Activated CD4-positive, alpha-beta T cell treated with anti-CD3 and anti-CD28 coated beads, Interleukin-2, Interleukin-4, amounts not matched to agents 100 ng/mL and 50 ng/mL, durations not matched to agents 16 hours and 8 hours (primary cell): ENCODE measurements around the gene CRTC3.

Experiments used
- DNase-seq: peaks from one replicate; pipeline ENCODE4 v3.0.0-alpha.2; 2020; ENCODE audit warnings: low spot score

The CRTC3 gene

DNA sequence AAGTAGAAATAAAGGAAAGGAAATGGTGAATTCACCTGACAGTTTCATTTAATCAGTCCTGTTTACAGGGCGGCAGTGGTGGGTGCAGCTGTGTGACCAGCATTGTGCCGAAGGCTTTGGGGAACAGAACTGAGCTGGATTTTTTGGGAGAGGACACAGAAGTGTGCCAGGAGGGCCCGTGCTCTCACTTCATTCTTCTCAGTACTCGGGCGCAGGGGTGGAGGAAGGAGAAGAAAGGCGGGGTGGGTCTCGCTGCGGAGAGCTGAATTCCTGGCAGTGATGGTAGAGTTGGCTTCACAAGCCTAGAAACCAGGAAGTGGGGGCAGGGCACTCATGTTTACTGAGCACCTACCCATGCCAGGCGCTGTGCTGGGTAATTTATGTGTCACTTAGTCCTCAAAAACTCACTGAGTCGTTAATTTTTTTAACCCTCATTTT lies 64.6 kb downstream of the CRTC3 start:
- peak; percentile 92 for DNase-seq

DNA sequence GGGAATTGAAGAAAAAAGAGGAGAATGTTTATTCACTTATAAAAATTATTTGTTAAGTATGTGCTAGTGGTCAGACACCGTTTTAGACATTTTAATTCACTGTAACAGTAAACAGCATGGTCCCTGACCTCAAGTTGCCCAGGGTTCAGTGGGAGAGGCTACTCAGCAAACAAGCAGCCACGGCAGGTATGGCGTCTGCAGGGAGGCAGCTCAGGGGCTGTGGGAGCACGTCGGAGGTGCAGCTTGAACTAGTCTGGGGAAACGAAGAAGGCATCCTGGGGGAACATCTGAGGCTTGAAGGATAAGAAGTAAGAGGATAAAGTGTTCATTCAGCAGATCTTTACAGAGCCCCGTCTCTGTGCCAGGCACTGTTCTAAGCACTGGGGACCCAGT lies 66.0 kb downstream of the CRTC3 start:
- no peak for DNase-seq

- no peak for DNase-seq
These were observed 67.2 kb downstream of the CRTC3 start for GRCh38 chr15:90596943-90597342.

DNA sequence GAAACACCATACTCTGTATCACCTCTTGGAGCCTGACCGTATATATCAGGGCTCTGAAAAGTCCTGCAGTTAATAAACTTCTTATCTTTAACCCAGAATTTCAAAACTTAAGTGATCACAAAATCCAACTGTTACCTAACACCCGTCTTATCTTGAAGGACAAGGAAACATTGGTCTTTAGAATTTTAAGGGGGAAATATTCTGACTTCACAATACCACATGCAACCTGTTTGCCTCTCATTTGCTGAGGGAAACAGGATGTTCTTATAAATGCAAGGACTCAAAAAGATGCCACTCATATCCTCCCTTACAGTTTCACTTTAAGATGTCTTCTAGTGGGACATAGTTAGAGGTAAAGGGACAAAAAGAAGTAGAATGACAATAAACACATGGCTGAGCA lies 67.9 kb downstream of the CRTC3 start:
- peak; percentile 70 for DNase-seq

DNA sequence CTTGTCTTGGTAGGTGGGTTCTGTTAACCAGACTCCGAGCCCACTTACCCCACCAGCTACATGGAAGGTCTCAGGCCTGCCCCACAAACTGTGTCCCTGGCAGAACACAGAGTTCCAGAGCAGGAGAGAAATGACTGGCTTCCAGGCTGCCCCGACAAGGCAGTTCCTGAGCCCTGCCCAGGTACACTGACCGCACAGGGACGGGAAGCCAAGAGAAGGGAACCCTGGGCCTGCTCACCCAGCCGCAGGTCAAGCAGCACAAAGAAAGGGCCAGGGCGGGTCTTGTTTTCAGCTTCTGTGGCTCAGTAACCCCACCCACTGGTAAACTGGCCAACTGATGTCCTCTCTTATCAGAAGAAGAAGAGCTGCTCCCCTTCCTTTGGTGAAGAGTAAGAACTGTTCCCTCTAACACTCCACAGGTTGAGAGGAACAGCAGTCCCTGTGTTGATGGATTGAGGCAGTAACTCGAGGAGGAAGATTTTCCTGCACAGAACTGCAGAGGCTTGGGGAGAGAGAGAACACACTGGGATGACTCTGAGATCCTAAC lies 68.4 kb downstream of the CRTC3 start:
- no peak for DNase-seq

GRCh38 chr15:90598679-90599078 lies 69.0 kb downstream of the CRTC3 start:
- DNase-seq, result no peak

GRCh38 chr15:90599116-90599515 lies 69.4 kb downstream of the CRTC3 start:
- no peak for DNase-seq

GRCh38 chr15:90599644-90600043 lies 69.9 kb downstream of the CRTC3 start:
- DNase-seq, result no peak

GRCh38 chr15:90600954-90601353 lies 71.2 kb downstream of the CRTC3 start:
- DNase-seq, result no peak

DNA sequence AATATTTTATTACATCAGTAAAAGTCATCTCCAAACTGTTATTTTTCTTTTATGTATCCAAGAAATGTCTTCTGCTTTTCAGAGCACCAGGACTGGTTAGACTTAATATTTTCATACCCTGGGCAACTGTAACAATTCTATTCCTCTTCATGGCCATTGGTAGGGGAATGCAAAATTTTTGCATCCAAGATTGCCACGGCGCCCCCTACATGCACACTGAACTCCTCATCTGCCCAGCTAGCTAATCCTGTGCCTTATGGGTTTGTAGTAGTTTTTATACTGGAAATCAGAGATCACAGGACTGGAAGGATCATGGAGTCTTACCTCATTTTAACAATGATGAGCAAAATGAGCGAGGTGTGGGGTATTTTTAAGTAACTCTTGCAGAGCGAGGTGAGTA lies 74.2 kb downstream of the CRTC3 start:
- peak; percentile 44 for DNase-seq

DNA sequence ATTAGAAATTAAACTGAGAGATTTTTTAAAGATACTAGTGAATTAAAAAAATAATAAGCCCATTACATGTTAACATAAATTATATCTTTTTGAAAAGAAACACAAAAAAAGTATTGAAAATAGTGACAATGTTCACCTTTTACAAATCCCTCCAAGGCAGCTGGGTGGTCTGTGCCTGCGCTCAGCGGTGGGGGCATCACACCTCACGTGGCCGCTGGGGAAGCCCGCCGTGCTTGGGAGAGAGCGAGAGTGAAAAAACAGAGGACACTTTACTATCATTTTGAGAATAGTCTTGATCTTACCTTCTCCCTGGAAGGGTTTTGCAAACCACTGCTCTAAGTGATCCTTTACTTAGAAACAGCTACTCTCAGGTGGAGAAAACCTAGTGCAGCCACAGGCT lies 76.9 kb downstream of the CRTC3 start:
- no peak for DNase-seq

DNA sequence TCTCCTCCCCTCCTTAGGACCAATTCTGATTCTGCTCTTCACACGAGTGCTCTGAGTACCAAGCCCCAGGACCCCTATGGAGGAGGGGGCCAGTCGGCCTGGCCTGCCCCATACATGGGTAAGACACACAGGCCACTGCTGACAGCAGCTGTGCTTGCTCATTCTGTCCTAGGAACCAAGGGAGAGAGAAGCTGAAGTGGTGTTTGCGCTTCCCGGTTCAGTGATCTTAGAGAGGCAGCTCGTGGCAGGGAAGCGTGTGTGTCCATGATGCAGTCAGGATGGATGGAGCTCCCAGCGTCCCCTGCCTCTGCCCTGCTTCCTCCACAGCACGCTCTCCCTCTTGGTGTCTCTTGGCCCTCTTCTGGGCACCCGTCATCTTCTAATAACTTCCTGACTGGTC lies 77.6 kb downstream of the CRTC3 start:
- DNase-seq, result no peak

DNA sequence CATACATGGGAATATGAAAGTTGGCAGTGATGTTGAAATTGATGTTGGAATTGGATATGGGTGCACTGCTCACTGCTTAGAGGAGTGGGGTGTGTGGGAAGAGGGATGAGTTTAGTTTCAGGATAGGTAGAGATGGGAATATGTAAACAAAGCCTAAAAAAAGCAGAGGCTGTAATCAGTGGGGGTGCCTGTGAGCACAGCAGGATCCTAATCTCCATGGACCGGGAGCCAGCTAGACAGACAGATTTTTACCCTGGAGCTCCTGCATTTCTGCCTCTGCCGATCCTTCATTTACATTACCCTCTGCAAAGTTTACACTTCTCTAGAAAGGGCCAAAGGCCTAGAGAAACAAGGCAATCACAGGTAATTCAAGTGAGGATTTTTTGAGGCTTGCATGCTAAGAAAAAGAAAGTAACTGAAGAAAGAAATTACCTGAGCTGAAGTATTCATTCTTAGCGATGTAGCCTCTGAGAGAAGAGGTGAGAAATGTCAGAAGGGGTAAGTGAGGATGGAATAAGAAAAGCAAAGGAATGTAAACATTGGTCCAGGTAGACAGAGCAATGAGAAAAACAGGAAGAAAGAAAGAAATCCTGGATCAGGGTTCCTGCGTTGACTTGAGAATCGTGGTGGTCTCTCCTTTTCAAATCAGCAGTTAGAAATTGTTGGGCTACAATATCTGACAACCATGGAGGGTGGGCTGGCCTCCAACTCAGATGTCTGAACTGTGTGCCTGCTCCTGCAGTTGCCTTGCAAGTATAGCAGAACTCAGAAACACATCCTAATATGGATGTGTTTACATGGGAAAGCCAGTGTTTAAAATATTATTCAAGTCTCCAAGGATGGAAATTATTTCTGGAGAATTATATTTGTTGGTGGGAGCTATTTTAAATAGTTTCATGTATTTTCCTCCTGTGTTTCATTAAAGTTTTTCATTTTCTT lies 79.8 kb downstream of the CRTC3 start:
- no peak for DNase-seq

DNA sequence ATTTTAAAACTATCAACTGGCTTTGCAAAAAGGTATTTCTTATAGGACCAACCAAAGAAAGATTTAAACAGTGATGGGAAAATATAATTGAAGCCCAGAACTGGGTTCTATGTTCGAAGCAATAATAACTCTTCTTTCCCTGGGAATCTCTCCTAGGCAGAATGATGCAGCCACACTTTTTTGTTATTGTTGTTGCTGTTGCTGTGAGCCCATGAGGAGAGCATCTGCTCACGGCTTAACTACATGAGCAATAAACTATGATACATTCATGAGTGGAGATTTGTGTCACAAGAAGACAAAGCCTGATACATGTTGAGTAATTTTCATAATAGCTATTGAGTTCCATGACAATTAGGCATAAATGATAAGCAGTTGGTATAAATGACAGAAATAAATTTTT lies 80.5 kb downstream of the CRTC3 start:
- DNase-seq, result no peak

DNA sequence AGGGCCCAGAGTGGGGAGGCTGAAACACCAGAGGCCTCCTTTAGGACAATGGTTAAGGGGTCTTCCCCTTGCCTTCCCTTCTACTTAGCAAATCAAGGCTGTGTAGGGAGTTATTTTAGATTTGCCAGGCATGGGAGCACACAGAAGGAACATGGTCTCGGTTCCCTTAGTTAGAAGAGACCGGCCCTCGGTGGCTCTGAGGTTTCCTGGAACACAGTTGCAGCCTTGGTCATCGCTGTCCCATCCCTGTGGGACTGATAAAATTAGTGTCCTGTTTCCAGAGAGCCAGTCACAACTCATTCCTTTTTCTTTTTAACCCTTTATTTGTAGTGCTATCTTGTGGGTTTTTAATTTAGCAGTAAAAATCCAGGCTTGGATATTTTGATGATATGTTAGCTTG lies 81.4 kb downstream of the CRTC3 start:
- no peak for DNase-seq

GRCh38 chr15:90617171-90617570 lies 87.4 kb downstream of the CRTC3 start:
- peak; percentile 33 for DNase-seq

GRCh38 chr15:90617668-90618097 lies 88.0 kb downstream of the CRTC3 start:
- DNase-seq, result no peak

DNA sequence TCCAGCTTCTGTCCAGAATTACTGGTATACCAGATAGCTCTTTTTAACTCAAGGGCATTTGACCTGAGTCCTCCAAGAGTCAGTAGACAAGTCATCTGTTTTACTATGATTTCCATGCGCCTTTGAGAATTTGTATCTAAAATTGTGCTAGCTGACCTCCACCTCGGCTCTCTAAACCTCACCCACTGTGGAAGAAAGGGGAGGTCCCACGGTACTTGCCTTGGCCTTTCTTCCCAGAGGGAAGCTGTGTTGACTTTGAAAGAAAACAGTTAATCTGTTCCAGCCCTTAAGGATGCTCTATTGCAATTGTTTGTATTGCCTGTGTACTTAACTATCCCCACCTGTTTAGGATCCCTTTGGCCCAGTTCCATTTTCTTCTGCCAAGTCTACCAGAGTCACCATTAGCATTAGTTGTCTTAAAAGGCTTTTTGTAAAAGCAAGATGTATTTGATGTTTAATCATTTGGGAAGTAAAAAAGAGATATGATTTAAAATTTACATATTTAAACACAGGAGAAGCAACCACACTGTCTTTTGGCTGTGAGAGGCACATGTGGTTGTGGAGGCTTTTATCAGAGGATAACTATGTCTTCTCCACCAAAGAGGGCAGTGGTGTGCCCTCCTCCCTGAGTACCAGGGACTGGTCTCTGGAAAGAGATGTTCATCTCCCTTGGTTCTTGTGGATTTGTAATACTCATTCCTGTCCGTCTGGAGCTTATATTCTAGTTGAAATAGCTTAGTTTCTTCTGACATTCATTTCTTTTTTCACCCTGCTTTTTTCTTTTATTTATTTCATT lies 88.8 kb downstream of the CRTC3 start:
- DNase-seq, result no peak

- DNase-seq, result no peak
These were observed 89.7 kb downstream of the CRTC3 start for GRCh38 chr15:90619468-90619867.

DNA sequence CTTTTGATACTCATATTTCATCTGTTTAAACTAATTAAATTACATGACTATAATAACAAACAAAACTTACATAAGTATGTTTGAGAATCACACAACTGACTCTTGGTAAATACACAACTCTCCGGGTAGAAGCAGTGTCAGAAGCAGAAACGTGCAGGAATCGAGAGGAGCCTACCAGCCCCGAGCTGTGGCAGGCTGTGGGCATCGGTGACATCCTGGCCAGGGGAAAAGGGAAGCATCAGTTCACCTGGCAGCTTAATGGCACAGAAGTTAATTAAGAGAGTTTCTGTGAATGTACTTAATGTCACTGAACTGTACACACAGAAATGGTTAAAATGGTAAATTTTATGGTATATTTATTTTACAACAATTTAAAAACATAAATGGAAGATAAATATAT lies 90.2 kb downstream of the CRTC3 start:
- no peak for DNase-seq

DNA sequence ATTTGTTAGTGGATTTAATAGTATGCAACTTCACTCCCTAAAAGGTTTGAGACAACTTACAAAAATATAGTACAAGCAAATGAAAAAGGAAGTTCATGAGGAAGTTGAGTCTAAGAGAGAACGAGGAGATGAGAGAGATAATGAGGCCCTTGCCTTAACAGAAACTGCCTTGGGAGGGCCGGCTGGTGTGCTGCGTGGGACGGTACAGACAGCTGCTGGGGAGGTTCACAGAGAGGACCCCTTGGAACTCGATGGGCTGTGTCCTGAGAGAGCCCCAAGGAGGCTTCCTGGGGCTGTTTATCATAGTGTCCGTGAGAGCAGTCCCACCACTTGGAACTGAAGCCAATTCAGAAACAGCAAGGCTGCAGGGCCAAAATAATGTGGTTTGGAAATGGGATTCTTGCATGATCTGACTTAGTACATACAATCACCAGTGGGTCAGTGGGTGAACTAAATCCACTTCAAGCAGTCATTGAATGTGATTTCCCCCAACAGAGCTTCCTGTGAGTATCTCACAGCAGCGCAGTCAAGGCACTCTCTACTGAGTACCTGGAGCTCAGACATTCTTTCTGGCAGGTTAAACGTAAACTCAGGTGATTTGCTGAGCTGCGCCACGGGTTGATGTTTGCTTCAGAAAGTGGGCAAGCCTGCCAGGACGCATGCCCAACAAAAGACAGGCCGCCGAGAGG lies 90.8 kb downstream of the CRTC3 start:
- peak; percentile 57 for DNase-seq

DNA sequence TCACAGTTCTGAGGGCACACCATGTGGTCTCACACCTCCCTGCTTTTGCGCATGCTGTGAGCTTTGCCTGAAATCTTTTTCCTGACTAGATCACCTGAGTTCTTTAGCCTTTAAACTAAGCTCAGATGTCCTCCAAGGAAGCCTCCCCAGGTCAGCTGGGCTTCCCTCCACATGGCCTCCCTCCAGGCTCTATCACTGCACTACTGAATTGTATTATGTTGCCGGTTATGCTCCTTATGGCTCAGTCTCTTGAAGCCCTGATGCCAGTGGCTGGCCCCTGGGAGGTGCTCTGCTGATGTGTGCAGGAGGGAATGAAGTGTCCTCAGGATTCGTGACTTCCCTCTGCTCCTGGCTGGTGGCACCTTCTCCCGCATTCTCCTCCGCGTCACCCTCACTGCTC lies 94.1 kb downstream of the CRTC3 start:
- DNase-seq, result no peak
